Measurements from ENCODE around the gene LAD1.

LAD1 gene

DNA sequence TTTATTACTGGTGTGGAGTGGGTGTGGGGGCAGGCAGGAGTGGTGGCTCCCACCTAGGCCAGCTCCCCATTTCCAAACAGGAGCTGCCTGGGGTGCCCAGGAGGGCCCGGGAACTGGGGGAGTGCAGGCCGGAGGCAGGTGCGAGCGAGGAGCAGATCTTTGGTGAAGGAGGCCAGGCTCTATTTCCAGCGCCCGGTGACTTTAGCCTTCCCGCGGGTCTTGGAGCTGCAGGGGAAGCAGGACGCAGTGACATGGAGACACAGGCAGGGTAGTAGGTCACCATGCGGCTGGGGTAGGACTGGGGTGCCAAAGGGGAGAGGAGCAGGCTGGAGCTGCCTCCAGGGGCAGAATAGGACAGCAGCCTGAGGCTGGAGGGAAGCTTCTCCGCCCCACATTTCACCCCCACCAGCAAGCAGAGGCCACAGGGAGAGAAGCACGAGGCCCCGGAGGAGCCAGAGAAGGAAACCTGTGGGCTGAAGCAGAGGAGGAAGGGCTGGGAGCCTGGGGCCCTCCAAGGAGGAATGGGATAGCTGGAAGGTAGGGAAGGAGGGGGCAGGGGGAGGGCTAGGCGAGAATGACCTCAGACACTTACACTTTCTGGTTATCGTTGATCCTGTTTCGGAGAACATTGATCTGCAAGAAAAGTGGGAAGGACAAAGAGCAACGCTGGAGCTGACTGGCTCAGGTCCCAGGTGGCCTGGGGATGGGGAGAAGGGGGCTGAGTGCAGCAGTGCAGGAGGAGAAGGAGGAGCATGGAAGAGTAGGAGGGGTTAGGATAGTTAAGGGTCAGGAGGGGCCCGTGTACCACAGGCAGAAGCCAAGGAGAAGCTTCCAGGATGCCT, 39.9 kb downstream of the LAD1 start:
- TF ChIP-seq GATA3 (IDR thresholded peaks at IDR 0.05; ENCODE audit: low read depth, low read length) (no peak), GATA2 (IDR thresholded peaks at IDR 0.05; ENCODE audit: low read depth, low read length) (no peak)

DNA sequence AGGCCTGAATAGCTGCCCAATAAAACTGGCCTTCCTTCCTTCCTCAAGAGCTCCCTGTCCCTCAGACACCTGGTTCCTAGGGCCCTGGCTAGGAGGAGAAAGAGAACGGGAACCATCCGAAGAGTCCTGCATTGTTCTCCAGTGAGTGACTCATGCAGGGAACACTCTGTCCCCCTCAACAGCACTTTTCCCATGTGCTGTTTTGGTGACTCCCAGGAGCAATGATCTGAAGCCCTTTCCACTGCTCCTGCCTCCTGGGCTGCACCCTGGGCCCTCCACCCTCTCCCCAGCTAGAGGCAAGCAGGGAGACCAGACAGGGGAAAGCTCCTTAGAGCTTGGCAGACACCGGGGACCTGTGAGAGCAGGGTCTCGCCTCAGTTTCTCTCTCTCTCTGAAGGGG, 40.5 kb downstream of the LAD1 start:
- TF ChIP-seq GATA2 (IDR thresholded peaks at IDR 0.05; ENCODE audit: low read depth, low read length) (no peak), GATA3 (IDR thresholded peaks at IDR 0.05; ENCODE audit: low read depth, low read length) (no peak)

DNA sequence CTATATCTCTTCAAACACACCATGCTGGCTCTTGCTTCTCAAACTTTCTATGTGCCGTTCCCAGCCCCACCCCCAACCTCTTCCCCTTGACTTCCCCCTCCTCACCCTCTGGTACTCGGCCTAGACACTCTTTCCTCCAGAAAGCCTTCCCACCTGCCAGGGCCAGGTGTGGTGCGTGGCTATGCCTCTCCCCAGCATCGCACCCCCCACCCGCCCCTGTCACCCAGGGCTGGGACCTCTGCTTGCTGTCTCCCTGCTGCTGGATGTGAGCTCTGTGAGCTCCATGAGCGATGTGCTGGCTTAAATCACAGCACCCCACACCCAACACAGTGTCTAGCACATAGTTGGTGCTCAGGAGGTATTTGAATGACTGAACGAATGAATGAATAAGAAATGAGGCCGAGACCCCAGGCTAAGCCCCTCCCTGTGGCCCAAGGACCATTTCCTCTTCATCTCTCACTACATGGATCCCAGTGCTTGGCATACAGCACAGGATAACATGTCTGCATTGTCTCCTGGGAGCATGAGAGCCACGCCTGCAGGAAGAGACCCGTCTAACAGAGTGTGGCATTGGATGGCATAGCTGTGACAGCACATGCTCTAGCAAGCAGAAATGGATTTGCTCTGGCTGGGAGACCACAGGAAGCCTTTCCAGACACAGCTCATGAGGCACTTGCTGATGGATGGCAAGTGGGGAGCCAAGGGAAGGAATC, 41.3 kb downstream of the LAD1 start:
- TF ChIP-seq GATA2 (IDR thresholded peaks at IDR 0.05; ENCODE audit: low read depth, low read length): no peak
- no peak for TF ChIP-seq GATA3 (IDR thresholded peaks at IDR 0.05; ENCODE audit: low read depth, low read length)

DNA sequence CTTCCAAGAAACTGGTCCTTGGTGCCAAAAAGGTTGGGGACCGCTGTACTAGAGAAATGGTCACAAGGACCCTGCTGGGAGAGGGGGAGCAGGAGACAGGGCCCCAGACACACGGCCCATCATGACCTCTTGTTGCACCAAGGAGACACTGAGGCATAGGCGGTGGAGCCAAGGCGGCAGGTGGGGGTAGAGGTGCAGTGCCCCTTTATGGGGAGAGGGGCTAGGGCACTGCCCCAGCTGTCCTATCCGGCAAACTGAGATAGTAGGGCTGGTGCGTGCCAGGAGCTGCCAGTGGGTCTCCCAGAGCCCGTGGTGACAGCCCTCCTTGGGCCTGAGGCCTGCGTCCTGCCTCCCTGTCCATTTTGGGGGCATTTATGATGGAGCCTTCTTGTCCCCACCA, 41.9 kb downstream of the LAD1 start:
- TF ChIP-seq GATA3 (IDR thresholded peaks at IDR 0.05; ENCODE audit: low read depth, low read length): no peak
- no peak for TF ChIP-seq GATA2 (IDR thresholded peaks at IDR 0.05; ENCODE audit: low read depth, low read length)

DNA sequence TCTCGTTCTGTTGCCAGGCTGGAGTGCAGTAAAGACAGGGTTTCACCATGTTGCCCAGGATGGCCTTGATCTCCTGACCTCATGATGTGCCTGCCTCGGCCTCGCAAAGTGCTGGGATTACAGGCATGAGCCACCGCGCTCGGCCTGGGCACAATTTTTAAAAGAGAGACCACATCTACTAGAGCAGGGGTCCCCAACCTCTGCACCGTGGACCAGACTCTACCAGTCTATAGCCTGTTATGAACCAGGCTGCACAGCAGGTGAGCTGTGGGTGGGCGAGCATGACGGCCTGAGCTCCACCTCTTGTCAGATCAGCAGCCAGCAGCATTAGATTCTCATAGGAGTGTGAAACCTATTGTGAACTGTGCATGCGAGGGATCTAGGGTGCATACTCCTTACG, 42.4 kb downstream of the LAD1 start:
- TF ChIP-seq GATA3 (IDR thresholded peaks at IDR 0.05; ENCODE audit: low read depth, low read length) (no peak), GATA2 (IDR thresholded peaks at IDR 0.05; ENCODE audit: low read depth, low read length) (no peak)

DNA sequence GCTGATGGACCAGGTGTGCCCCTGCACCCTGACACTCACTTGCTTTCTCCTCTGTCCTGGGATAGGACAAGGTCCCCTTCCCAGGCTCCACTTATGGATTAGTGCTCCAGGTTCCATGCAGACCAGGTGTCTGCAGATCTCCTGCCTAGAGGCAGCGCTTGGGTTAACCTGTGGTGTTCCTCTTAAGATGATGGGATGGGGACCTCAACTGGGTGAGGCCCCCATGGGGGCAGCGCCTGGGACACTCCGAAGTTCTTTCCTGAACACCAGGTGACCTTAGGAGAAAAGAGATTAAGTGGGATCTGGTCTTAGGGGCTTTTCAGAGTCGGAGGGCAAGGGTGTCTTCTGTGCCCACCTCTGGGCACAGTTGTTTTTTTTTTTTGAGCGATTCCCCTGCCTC, 42.9 kb downstream of the LAD1 start:
- TF ChIP-seq GATA2 (IDR thresholded peaks at IDR 0.05; ENCODE audit: low read depth, low read length): no peak
- TF ChIP-seq GATA3 (IDR thresholded peaks at IDR 0.05; ENCODE audit: low read depth, low read length): no peak

DNA sequence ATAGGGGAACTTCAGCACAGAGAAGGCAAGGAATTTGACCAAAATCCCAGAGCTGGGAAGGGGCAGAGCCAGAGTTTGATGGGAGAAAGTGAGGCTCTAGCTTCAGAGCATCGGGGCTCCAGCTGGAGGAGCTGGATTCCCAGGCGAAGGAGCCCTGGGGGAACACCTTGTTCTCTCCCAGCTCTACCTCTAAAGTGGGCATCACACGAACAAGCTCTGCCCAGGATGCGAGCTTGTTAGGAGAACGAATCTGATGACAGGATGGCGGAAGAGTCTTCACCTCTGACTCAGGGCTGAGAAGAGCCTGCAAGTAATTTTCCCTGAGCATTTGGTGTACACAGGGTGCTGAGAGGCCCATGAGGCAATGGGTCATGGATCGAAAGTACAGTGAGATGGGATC, 43.7 kb downstream of the LAD1 start:
- TF ChIP-seq GATA3 (IDR thresholded peaks at IDR 0.05; ENCODE audit: low read depth, low read length) (no peak), GATA2 (IDR thresholded peaks at IDR 0.05; ENCODE audit: low read depth, low read length) (no peak)

DNA sequence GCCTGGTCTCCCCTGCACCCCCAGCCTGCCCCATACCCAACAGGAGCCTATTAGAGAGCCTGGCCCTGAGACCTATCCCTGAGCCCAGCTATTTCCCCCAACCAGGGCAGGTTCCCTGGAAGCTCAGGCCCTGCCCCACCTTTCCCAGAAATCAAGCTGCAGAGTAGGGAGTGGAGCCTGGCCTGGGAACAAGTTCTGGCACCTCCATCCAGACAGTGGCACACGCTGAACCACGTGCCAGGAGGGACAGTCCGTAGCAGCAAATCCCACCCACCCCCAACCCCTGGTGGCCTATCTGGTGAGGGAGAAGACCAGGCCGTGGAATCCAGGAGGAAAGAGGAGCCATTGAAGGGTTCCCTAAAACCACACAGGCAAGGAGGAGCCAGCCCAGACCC, 44.2 kb downstream of the LAD1 start:
- no peak for TF ChIP-seq GATA2 (IDR thresholded peaks at IDR 0.05; ENCODE audit: low read depth, low read length)
- TF ChIP-seq GATA3 (IDR thresholded peaks at IDR 0.05; ENCODE audit: low read depth, low read length): no peak

DNA sequence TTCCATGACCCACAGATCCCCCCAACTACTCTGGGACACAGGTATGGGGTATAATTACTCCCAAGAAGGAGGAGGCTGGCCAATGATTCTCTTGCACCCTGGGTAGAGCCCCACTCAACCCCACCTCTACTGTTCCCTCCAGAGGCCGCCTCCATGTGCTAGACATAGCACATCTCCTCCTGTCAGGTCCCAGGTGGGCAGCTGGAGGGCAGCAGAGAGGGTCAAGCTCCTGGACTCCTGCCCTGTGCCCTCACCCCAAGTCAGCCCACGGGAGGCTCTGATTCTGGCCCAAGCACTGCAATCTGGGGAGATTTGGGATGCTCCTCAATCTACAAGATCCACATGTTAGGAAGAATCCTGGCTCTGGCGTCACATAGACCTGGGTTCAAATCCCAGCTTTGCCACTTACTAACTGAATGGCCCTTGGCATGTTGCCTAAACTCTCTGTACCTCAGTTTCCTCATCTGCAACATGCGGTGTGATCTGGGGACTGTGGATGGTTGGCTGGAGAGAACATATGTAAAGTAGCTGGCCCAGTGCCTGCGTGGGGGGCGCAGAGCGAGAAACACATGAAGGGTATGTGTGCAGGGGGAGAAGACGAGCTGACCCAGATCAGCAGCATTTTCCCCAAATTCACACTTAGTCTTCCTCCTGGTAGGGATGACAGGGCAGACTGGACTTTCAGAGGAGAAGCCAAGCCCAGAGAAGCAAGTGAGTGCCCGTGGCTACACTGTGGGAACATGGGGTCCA, 44.8 kb downstream of the LAD1 start:
- TF ChIP-seq GATA3 (IDR thresholded peaks at IDR 0.05; ENCODE audit: low read depth, low read length) (no peak), GATA2 (IDR thresholded peaks at IDR 0.05; ENCODE audit: low read depth, low read length) (no peak)

DNA sequence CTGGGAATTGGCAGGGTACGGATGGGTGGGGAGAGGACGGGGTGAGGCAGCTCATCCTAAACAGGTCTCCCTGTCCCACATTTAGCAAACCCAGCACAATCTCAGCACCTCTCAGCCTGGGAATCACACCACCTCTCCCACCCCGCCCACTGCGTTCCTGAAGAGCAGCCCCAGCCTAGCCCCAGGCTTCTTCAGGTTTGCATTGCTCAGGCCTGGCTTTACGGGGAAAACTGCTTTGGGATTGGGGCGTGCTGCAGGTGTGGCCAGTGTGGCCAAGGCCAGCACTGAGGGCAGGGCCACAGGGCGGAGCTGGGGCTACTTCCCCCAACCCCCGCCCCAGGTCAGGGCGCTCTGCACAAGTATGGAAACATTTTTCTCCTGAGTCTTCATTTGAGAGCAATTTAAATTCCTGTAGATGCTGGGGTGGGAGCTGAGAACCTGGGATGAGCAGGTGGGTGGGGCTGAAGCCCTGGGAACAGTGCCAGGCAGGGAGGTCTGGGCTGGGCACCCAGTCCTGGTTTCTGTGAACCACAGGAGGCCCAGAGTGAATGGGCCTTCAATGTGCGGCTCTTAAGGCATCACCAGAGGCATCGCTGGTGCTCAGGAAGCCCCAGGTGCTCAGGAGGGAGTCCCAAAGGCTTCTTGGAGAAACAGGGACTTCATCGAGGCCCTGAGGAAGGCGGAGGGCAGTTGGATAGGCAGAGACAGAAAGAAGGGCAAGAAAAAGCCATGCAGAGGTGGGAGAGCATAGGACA, 45.8 kb downstream of the LAD1 start:
- TF ChIP-seq GATA3 (IDR thresholded peaks at IDR 0.05; ENCODE audit: low read depth, low read length) (no peak), GATA2 (IDR thresholded peaks at IDR 0.05; ENCODE audit: low read depth, low read length) (no peak)

DNA sequence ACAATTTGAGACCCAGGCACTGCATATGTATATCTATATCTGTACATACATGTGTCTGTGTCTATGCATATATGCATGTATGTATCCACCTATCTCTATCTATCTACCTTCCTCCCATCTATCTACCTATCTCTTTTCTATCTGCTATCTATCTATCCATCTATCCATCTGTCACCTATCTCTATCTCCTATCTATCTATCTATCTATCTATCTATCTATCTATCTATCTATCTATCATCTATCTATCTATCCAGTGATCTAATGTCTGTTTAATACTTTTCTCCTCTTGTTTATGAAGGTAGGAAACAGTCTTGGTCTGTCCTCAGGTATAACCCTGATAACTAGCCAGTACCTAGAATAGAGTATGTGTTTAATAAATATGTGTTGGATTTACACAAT, 47.5 kb downstream of the LAD1 start:
- TF ChIP-seq GATA2 (IDR thresholded peaks at IDR 0.05; ENCODE audit: low read depth, low read length) (no peak), GATA3 (IDR thresholded peaks at IDR 0.05; ENCODE audit: low read depth, low read length) (no peak)

DNA sequence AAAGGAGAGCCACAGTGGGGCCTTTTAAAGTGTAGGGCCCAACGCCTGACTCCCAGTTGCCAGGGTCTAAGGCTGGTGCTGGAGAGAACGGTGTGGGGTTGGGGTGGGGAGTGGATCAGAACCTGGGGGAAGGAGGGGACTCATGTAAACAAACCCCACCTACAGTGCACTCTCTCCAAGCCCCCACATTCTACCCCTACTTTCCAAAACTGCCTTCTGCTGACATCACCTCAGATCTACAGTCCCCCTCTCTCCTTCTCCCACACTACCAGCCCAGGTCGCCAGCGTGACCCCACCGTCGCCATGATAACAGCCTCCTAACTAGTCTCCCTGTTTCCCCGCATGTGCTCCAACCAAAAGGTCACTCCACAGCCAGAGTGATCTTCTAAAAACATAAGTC, 48.2 kb downstream of the LAD1 start:
- TF ChIP-seq GATA2 (IDR thresholded peaks at IDR 0.05; ENCODE audit: low read depth, low read length) (no peak), GATA3 (IDR thresholded peaks at IDR 0.05; ENCODE audit: low read depth, low read length) (no peak)

DNA sequence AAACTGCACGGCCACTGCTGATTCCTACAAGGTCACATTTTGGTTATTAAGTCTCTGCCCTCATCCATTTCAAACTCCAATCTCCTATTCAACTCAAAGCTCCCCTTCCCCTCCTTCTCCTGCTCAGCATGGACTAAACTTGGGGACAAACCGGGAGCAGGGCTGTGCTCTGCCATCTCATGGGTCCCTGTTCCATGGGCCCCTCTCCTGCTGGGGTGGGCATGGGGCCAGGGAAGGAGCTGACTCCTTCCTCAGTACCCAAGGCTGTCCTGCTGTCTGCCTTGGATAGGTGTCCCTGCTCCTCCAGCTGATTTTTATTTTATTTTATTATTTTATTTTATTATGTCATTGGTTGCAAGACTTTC, 48.8 kb downstream of the LAD1 start:
- no peak for TF ChIP-seq GATA3 (IDR thresholded peaks at IDR 0.05; ENCODE audit: low read depth, low read length)
- TF ChIP-seq GATA2 (IDR thresholded peaks at IDR 0.05; ENCODE audit: low read depth, low read length): no peak

DNA sequence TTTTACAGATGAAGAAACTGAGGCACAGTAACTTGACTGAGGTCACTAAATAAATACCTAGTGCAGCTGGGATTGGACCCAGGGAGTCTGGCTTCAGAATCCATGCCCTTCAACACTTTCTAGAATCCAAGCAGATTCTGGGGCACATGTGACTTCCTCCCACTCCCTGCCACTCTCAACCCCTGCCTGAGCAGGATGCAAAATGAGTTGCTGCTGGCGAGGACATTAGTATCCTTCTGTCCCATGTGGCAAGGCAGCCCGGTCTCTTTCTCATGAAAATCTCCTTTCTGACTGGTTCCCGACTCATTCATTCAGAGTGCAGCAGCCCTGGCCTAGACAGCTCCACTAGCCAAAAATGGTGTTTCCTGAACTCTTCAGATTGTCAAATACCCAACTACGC, 50.0 kb downstream of the LAD1 start:
- TF ChIP-seq GATA3 (IDR thresholded peaks at IDR 0.05; ENCODE audit: low read depth, low read length) (no peak), GATA2 (IDR thresholded peaks at IDR 0.05; ENCODE audit: low read depth, low read length) (no peak)

Data from SH-SY5Y (cell line).